ENCODE data around the gene GBE1.

DNA sequence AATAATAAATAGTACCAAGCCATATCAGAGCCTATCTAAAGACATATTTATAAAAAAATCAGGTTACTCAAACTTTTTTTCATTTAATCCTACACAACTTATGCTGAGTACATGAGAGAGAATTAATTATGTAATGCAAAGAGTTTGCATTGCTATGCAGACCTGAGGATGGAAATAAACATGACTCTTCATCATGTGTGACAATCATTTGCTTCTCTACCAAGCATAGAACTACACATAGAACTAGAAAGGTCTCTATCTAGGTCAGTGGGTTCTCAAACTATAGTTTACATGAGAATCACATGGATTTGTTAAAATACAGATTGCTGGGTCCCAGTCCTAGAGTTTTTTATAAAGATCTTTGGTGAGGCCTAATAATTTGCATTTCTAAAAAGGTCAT lies 86.8 kb downstream of the GBE1 start:
- TF ChIP-seq, protein P1, sequence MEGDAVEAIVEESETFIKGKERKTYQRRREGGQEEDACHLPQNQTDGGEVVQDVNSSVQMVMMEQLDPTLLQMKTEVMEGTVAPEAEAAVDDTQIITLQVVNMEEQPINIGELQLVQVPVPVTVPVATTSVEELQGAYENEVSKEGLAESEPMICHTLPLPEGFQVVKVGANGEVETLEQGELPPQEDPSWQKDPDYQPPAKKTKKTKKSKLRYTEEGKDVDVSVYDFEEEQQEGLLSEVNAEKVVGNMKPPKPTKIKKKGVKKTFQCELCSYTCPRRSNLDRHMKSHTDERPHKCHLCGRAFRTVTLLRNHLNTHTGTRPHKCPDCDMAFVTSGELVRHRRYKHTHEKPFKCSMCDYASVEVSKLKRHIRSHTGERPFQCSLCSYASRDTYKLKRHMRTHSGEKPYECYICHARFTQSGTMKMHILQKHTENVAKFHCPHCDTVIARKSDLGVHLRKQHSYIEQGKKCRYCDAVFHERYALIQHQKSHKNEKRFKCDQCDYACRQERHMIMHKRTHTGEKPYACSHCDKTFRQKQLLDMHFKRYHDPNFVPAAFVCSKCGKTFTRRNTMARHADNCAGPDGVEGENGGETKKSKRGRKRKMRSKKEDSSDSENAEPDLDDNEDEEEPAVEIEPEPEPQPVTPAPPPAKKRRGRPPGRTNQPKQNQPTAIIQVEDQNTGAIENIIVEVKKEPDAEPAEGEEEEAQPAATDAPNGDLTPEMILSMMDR (conservative IDR thresholded peaks at IDR 0.05 in 1 of 2, IDR thresholded peaks at IDR 0.05 in 1 of 2; ENCODE audit: low read depth in 1 of 2, low read length in 2 of 2), result no peak
- TF ChIP-seq EZH2 (IDR thresholded peaks at IDR 0.05; ENCODE audit: low read length, missing control alignments), result no peak
